Measurements from ENCODE around the gene BBS4. TPM values are rescaled to one million over a fixed set of nuclear protein-coding genes. Genes with fewer than 3 reads are reported as not detected.

The BBS4 gene
- total and polyA plus RNA-seq, 2 of the 4 experiments (the other 2 are of a cell fraction) = 15.8 to 21.0 TPM

DNA sequence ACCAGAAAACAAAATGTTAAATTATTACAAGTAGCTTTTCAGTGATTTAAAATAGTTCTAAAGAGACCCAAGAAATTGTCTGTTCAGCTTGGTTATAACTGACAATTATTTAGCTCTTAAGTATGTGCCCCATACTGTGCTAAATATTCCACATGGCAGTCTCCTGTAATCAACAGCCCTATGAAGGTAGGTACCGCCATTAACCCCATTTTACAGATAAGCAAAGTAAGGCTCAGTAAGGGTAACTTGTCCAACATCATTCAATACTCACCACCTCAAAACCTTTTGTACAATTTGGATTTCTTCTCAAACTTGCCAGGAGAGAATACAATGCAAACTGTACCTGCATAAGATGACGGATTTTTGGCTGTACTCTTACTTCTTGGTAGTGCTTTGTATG is 63.7 kb downstream of the BBS4 start:
- H3K4me1 ChIP-seq (ENCODE audit: control insufficient read depth, insufficient read depth, low read length) = no peaks in the 10 kb centered on the region
- no peak overlapping the region for H4K5ac ChIP-seq (ENCODE audit: low read depth, low read length)
- no peak overlapping the region for H3K56ac ChIP-seq (ENCODE audit: extremely low read depth, insufficient read depth, low read length)
- 0 out of 4 replicates have a peak, but pooled peaks cover 4 to 5% of the 10 kb centered on the region in 2 experiments for H3K79me1 ChIP-seq (ENCODE audit: low read depth in 1 of 2, low read length in 2 of 2)
- H3K9me1 ChIP-seq (ENCODE audit: insufficient read depth, low read length) = 0 out of 2 replicates have a peak, but pooled peaks cover 5% of the 10 kb centered on the region
- H4K91ac ChIP-seq (ENCODE audit: insufficient read depth, low read depth, low read length) = no peak overlapping the region
- no peak overlapping the region for H2BK20ac ChIP-seq (ENCODE audit: low read depth, low read length)
- in situ Hi-C loops (cut with MboI; ENCODE audit: low sequenced_read_pairs) = no loop called here
- H3K23ac ChIP-seq (ENCODE audit: low read depth, low read length) = no peak overlapping the region
- no peak overlapping the region for H2AK9ac ChIP-seq (replicated peaks; ENCODE audit: low read depth, low read length, poor library complexity)
- no peak overlapping the region for H2BK120ac ChIP-seq (ENCODE audit: low read depth, low read length)
- WGBS, 2 experiments (ENCODE audit: extremely low coverage in 2 of 2, insufficient read length in 1 of 2) = no CpG with 5 or more reads among the region's 2 CpGs
- intact Hi-C loops (cut with micrococcal nuclease) = no loop called here
- ChIA-PET POLR2A (ENCODE audit: unreplicated experiment) (no interaction called here), CTCF (interaction anchor here (0.6 to 1.0 kb wide), 4 partner anchors 18 to 79 kb away, joined by 3 to 4 read pairs (median 3); no protein-coding TSS in a partner anchor)
- H4K8ac ChIP-seq (ENCODE audit: low read depth in 2 of 2, low read length in 2 of 2) = no peak overlapping the region
- H3K4me3 ChIP-seq (ENCODE audit: insufficient read depth, low read depth, low read length) = no peak overlapping the region
- no peak overlapping the region for H3K14ac ChIP-seq (replicated peaks; ENCODE audit: low read depth, low read length)
- DNase-seq (no peak), ATAC-seq (ENCODE audit: low read depth) (no peak)
- H2BK5ac ChIP-seq (ENCODE audit: low read depth, low read length, poor library complexity, severe bottlenecking) = no peak overlapping the region
- H3K4me2 ChIP-seq (ENCODE audit: low read depth, low read length) = no peak overlapping the region
- H2BK15ac ChIP-seq (ENCODE audit: low read depth, low read length) = no peak overlapping the region
- no peak overlapping the region for H2AFZ ChIP-seq (replicated peaks; ENCODE audit: low read length, poor library complexity)
- H3K27ac ChIP-seq (ENCODE audit: insufficient read depth, low read length) = no peak overlapping the region
- peaks cover 5% of the 10 kb centered on the region; the same call in 1 of the 2 replicates for H4K20me1 ChIP-seq (ENCODE audit: insufficient read depth, low read length)
- TF ChIP-seq SMC3 (IDR thresholded peaks at IDR 0.05; ENCODE audit: low read depth, low read length) (no peak), CEBPB (IDR thresholded peaks at IDR 0.05; ENCODE audit: low read depth, low read length) (no peak), MXI1 (IDR thresholded peaks at IDR 0.05; ENCODE audit: borderline replicate concordance, low read depth, low read length) (no peak)
- no peak overlapping the region for H3K4ac ChIP-seq (ENCODE audit: low read depth, low read length)
- H3K36me3 ChIP-seq (ENCODE audit: control insufficient read depth, insufficient read depth, low read length) = peaks cover 29% of the 10 kb centered on the region
- no peak overlapping the region for H2AK5ac ChIP-seq (ENCODE audit: low read depth, low read length)
- H3K9ac ChIP-seq (ENCODE audit: low read depth, low read length) = no peak overlapping the region
- BruUV-seq (replicated peaks) = no TSS peak
- H3K27me3 ChIP-seq (ENCODE audit: control insufficient read depth, insufficient read depth, low read length) = no peaks in the 10 kb centered on the region
- H3K9me3 ChIP-seq (ENCODE audit: control insufficient read depth, insufficient read depth, low read length) = no peaks in the 10 kb centered on the region
- no peak overlapping the region for H3K18ac ChIP-seq (ENCODE audit: low read depth, low read length)
- dilution Hi-C loops (cut with HindIII; ENCODE audit: low sequenced_read_pairs, unreplicated experiment) = no loop called here
